Fibroblast of peridontal ligament (primary cell): ENCODE measurements around the gene CCR6.
"Not testable (repeated sequence)": the region's sequence is repeated elsewhere in the genome, so short reads cannot be mapped to it uniquely, and the experiment has no call there.

ENCODE experiments used
- DNase-seq: peaks from one replicate; pipeline ENCODE4 v3.0.0-alpha.2; 2010; ENCODE audit errors: extremely low read depth

The CCR6 gene

GRCh38 chr6:167122827-167123657 is at the start of gene CCR6:
Gene CCR6, plus strand, starts transcription at chr6:167123096. Its CDS starts 13,039 bp downstream, at chr6:167136135.
- no peak for DNase-seq

- no peak for DNase-seq
Observed at GRCh38 chr6:167073679-167074274, 49.1 kb upstream of the CCR6 start.

- DNase-seq, result no peak
Observed at GRCh38 chr6:167077241-167077932, 45.5 kb upstream of the CCR6 start.

GRCh38 chr6:167078745-167079144 is 44.2 kb upstream of the CCR6 start:
- DNase-seq, result no peak

GRCh38 chr6:167079853-167080297 is 43.0 kb upstream of the CCR6 start:
- DNase-seq, result no peak

GRCh38 chr6:167087857-167088354 is 35.0 kb upstream of the CCR6 start:
- no peak for DNase-seq

GRCh38 chr6:167088741-167089140 is 34.2 kb upstream of the CCR6 start:
- not testable (repeated sequence) for DNase-seq

- DNase-seq, result no peak
Observed at GRCh38 chr6:167089243-167090142, 33.4 kb upstream of the CCR6 start.

GRCh38 chr6:167090171-167090570 is 32.7 kb upstream of the CCR6 start:
- no peak for DNase-seq

GRCh38 chr6:167091026-167091804 is 31.7 kb upstream of the CCR6 start:
- no peak for DNase-seq

- DNase-seq, result no peak
Observed at GRCh38 chr6:167091805-167092107, 31.1 kb upstream of the CCR6 start.

- no peak for DNase-seq
Observed at GRCh38 chr6:167092672-167093339, 30.1 kb upstream of the CCR6 start.

GRCh38 chr6:167093406-167093921 is 29.4 kb upstream of the CCR6 start:
- no peak for DNase-seq

- no peak for DNase-seq
Observed at GRCh38 chr6:167093922-167094432, 28.9 kb upstream of the CCR6 start.

- DNase-seq, result no peak
Observed at GRCh38 chr6:167094436-167094819, 28.5 kb upstream of the CCR6 start.

GRCh38 chr6:167094820-167095637 is 27.9 kb upstream of the CCR6 start:
- DNase-seq, result no peak

GRCh38 chr6:167095888-167096287 is 27.0 kb upstream of the CCR6 start:
- DNase-seq, result no peak

- no peak for DNase-seq
Observed at GRCh38 chr6:167096991-167097390, 25.9 kb upstream of the CCR6 start.

- no peak for DNase-seq
Observed at GRCh38 chr6:167097770-167098169, 25.1 kb upstream of the CCR6 start.
